ENCODE measurements around the gene CTNNA1. TPM values are rescaled to one million over a fixed set of nuclear protein-coding genes. Genes with fewer than 3 reads are reported as not detected.

Gene CTNNA1
- total RNA-seq, 1 experiment from 2014 or later: 1.9 TPM

- no peak for TF ChIP-seq EZH2phosphoT487 (IDR thresholded peaks at IDR 0.05; ENCODE audit: borderline replicate concordance, low read length)
- TF ChIP-seq, protein P1, sequence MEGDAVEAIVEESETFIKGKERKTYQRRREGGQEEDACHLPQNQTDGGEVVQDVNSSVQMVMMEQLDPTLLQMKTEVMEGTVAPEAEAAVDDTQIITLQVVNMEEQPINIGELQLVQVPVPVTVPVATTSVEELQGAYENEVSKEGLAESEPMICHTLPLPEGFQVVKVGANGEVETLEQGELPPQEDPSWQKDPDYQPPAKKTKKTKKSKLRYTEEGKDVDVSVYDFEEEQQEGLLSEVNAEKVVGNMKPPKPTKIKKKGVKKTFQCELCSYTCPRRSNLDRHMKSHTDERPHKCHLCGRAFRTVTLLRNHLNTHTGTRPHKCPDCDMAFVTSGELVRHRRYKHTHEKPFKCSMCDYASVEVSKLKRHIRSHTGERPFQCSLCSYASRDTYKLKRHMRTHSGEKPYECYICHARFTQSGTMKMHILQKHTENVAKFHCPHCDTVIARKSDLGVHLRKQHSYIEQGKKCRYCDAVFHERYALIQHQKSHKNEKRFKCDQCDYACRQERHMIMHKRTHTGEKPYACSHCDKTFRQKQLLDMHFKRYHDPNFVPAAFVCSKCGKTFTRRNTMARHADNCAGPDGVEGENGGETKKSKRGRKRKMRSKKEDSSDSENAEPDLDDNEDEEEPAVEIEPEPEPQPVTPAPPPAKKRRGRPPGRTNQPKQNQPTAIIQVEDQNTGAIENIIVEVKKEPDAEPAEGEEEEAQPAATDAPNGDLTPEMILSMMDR (conservative IDR thresholded peaks at IDR 0.05; ENCODE audit: low read depth, low read length): no peak
- no peak for TF ChIP-seq EZH2 (IDR thresholded peaks at IDR 0.05; ENCODE audit: low read length, unreplicated experiment)
- H3K9me2 ChIP-seq (replicated peaks; ENCODE audit: low read length): no peaks in the 10 kb centered on the region
- no peaks in the 10 kb centered on the region for H3K9me3 ChIP-seq (ENCODE audit: low read length)
- no peaks in the 10 kb centered on the region for H3K36me3 ChIP-seq (ENCODE audit: low read depth, low read length)
- intact Hi-C loops (cut with micrococcal nuclease): no loop called here
- no peak overlapping the region for H3K9ac ChIP-seq (ENCODE audit: low read length)
- DNase-seq: no peak
- BruUV-seq (replicated peaks): no TSS peak
- H3F3A ChIP-seq (ENCODE audit: low read length, unreplicated experiment): no peaks in the 10 kb centered on the region
- no peaks in the 10 kb centered on the region for H3K27me3 ChIP-seq (ENCODE audit: low read length)
- no peak overlapping the region for H3K4me2 ChIP-seq (ENCODE audit: low read length)
- H3K4me1 ChIP-seq (ENCODE audit: insufficient read depth, low read length): no peaks in the 10 kb centered on the region
- H3K27ac ChIP-seq (ENCODE audit: low read length): no peak overlapping the region
- H2AFZ ChIP-seq (ENCODE audit: low read length): no peak overlapping the region
- no peak overlapping the region for H3K4me3 ChIP-seq (ENCODE audit: low read length)
- POLR2A ChIA-PET (ENCODE audit: unreplicated experiment): no interaction called here
- H3K79me2 ChIP-seq (ENCODE audit: low read length): no peaks in the 10 kb centered on the region
- CTCF ChIA-PET: no interaction called here
- H4K20me1 ChIP-seq (ENCODE audit: low read length): no peaks in the 10 kb centered on the region
- no peak for ATAC-seq
These were observed 169.3 kb downstream of the CTNNA1 start for GRCh38 chr5:138922494-138922893.

- no peaks in the 10 kb centered on the region for H3K9me3 ChIP-seq (ENCODE audit: low read length)
- no peaks in the 10 kb centered on the region for H3K79me2 ChIP-seq (ENCODE audit: low read length)
- no TSS peak for BruUV-seq (replicated peaks)
- H3K4me1 ChIP-seq (ENCODE audit: insufficient read depth, low read length): no peaks in the 10 kb centered on the region
- no peak for ATAC-seq
- CTCF ChIA-PET: no interaction called here
- H3K27ac ChIP-seq (ENCODE audit: low read length): no peak overlapping the region
- H3K27me3 ChIP-seq (ENCODE audit: low read length): no peaks in the 10 kb centered on the region
- no peaks in the 10 kb centered on the region for H4K20me1 ChIP-seq (ENCODE audit: low read length)
- TF ChIP-seq, protein P1 (conservative IDR thresholded peaks at IDR 0.05; ENCODE audit: low read depth, low read length): no peak
- H3K4me3 ChIP-seq (ENCODE audit: low read length): no peak overlapping the region
- H3K9ac ChIP-seq (ENCODE audit: low read length): no peak overlapping the region
- POLR2A ChIA-PET (ENCODE audit: unreplicated experiment): no interaction called here
- H2AFZ ChIP-seq (ENCODE audit: low read length): no peak overlapping the region
- no peaks in the 10 kb centered on the region for H3K9me2 ChIP-seq (replicated peaks; ENCODE audit: low read length)
- no peak for DNase-seq
- H3K4me2 ChIP-seq (ENCODE audit: low read length): no peak overlapping the region
- no peaks in the 10 kb centered on the region for H3F3A ChIP-seq (ENCODE audit: low read length, unreplicated experiment)
- intact Hi-C loops (cut with micrococcal nuclease): no loop called here
- no peaks in the 10 kb centered on the region for H3K36me3 ChIP-seq (ENCODE audit: low read depth, low read length)
These were observed 171.9 kb downstream of the CTNNA1 start for GRCh38 chr5:138925090-138925635.

- TF ChIP-seq, protein P1 (conservative IDR thresholded peaks at IDR 0.05; ENCODE audit: low read depth, low read length): no peak
- intact Hi-C loops (cut with micrococcal nuclease): no loop called here
- H2AFZ ChIP-seq (ENCODE audit: low read length): no peak overlapping the region
- H3K9ac ChIP-seq (ENCODE audit: low read length): no peak overlapping the region
- no peak overlapping the region for H3K4me2 ChIP-seq (ENCODE audit: low read length)
- no peak for DNase-seq
- H3K9me2 ChIP-seq (replicated peaks; ENCODE audit: low read length): no peaks in the 10 kb centered on the region
- no peaks in the 10 kb centered on the region for H4K20me1 ChIP-seq (ENCODE audit: low read length)
- CTCF ChIA-PET: no interaction called here
- no peaks in the 10 kb centered on the region for H3K79me2 ChIP-seq (ENCODE audit: low read length)
- H3K27ac ChIP-seq (ENCODE audit: low read length): no peak overlapping the region
- H3K9me3 ChIP-seq (ENCODE audit: low read length): no peaks in the 10 kb centered on the region
- no peaks in the 10 kb centered on the region for H3F3A ChIP-seq (ENCODE audit: low read length, unreplicated experiment)
- POLR2A ChIA-PET (ENCODE audit: unreplicated experiment): no interaction called here
- no TSS peak for BruUV-seq (replicated peaks)
- H3K27me3 ChIP-seq (ENCODE audit: low read length): no peaks in the 10 kb centered on the region
- H3K4me1 ChIP-seq (ENCODE audit: insufficient read depth, low read length): no peaks in the 10 kb centered on the region
- no peak overlapping the region for H3K4me3 ChIP-seq (ENCODE audit: low read length)
- no peaks in the 10 kb centered on the region for H3K36me3 ChIP-seq (ENCODE audit: low read depth, low read length)
- no peak for ATAC-seq
These were observed 173.0 kb downstream of the CTNNA1 start for GRCh38 chr5:138926257-138926656.

Measured in PC-3 (cell line).